Upper lobe of left lung (tissue), 6 donors: ENCODE results near the gene GRM6. TPM values are rescaled to one million over a fixed set of nuclear protein-coding genes. Genes with fewer than 3 reads are reported as not detected.

Experiments used
- ATAC-seq, 2 donors: fragments of 200-7000 bp; cut with Tn5 transposase; one replicate each; pipeline ENCODE4 v1.9.1; 2022; ENCODE audit warnings: mild to moderate bottlenecking in 2 of 2, moderate library complexity in 2 of 2; ENCODE audit not compliant: low FRiP score in 2 of 2
- DNase-seq, 2 donors: peaks; one replicate each; pipeline ENCODE4 v3.0.0-alpha.2; 2019 to 2020
- H3K27ac ChIP-seq, 4 donors: fragments of 200-600 bp; sonication (generic); one replicate each; pipeline ENCODE4 v1.5.1; 2016 to 2019
- H3K27me3 ChIP-seq, 4 donors: fragments of 200-600 bp; sonication (generic); one replicate each; pipeline ENCODE4 v1.5.1; 2017 to 2019
- H3K36me3 ChIP-seq, 4 donors: fragments of 200-600 bp; sonication (generic); one replicate each; pipeline ENCODE4 v1.5.1; 2016 to 2019
- H3K4me1 ChIP-seq, 4 donors: fragments of 200-600 bp; sonication (generic); one replicate each; pipeline ENCODE4 v1.5.1; 2018 to 2019
- H3K4me3 ChIP-seq, 4 donors: fragments of 200-600 bp; sonication (generic); one replicate each; pipeline ENCODE4 v1.5.1; 2017 to 2019; ENCODE audit warnings: mild to moderate bottlenecking in 2 of 4, moderate library complexity in 1 of 4
- H3K9me3 ChIP-seq, 4 donors: fragments of 200-600 bp; sonication (generic); one replicate each; pipeline ENCODE4 v1.5.1; 2018 to 2019
- CTCF ChIP-seq, 6 experiments: fragments of 450-650 bp in 4 of 6; fragments of 200-600 bp in 2 of 6; sonication (generic) in 2 of 6; IDR thresholded peaks; one replicate each; pipeline ENCODE4 v1.5.1; 2016 to 2019; ENCODE audit warnings: antibody characterized with exemption in 6 of 6
- EP300 ChIP-seq, 4 donors: sonication (generic); formaldehyde crosslinking; IDR thresholded peaks; one replicate each; pipeline ENCODE4 v1.5.1; 2017; ENCODE audit warnings: antibody characterized with exemption in 4 of 4, control low read depth in 2 of 4
- POLR2A ChIP-seq, 4 donors: fragments of 450-650 bp; IDR thresholded peaks; one replicate each; pipeline ENCODE4 v1.5.1; 2016 to 2017; ENCODE audit warnings: antibody characterized with exemption in 4 of 4, mild to moderate bottlenecking in 2 of 4
- POLR2AphosphoS5 ChIP-seq, 2 donors: sonication (generic); formaldehyde crosslinking; IDR thresholded peaks; one replicate each; pipeline ENCODE4 v1.5.1; 2017; ENCODE audit warnings: antibody characterized with exemption in 2 of 2
- WGBS, 2 donors: methylation state at CpG; one replicate each; pipeline ENCODE4 v1.1.5; 2017 to 2018; 5-methylcytosine and 5-hydroxymethylcytosine counted together
- total RNA-seq, 6 donors: library from RNA; depleted of rRNA in 4 of 6; stranded (reverse); fragments of >200 nt in 4 of 6; gene quantifications; one replicate each; pipeline versions ENCODE4 v1.1.0 to v1.2.1, GENCODE V29; 2016 to 2021
- donor health status: DM: no; HTN: no; CAD: no; lungs with moderate emphysema.
- donor health status: DM: no; HTN: yes; CAD: no; lungs with severe emphysema.

Gene GRM6
- not detected for total RNA-seq

GRCh38 chr5:178994580-178995340 lies at the start of gene GRM6:
Gene GRM6 (minus strand): TSS chr5:178995320. CDS start chr5:178994944, 376 bp downstream.
- DNase-seq (peak in 1 of 2 donors; percentile 78), ATAC-seq (no peak)
- no peak for TF ChIP-seq CTCF (IDR thresholded peaks at IDR 0.05)
- WGBS, 2 donors = 1 to 6% methylated on average over 11 to 60 of the region's 97 CpGs
- H3K9me3 ChIP-seq = peaks cover 0 to 16% (median 9%) of the 10 kb centered on the region in 4 donors
- no peak within 1 kb of the TSS for H3K4me3 ChIP-seq
- H3K27ac ChIP-seq = no peak within 1 kb of the TSS
- peaks cover 0 to 13% (median 0%) of the 10 kb centered on the region in 4 donors for H3K4me1 ChIP-seq
- H3K36me3 ChIP-seq = no peaks in the 10 kb centered on the region
- H3K27me3 ChIP-seq = peaks cover 0 to 11% (median 0%) of the 10 kb centered on the region in 4 donors

GRCh38 chr5:179044765-179045164 lies 49.6 kb upstream of the GRM6 start:
- no peak for ATAC-seq
- DNase-seq = no peak
- Histone ChIP-seq H3K4me1 (no peaks in the 10 kb centered on the region), H3K36me3 (no peaks in the 10 kb centered on the region), H3K9me3 (peaks cover 0 to 41% (median 24%) of the 10 kb centered on the region in 4 donors), H3K27me3 (no peaks in the 10 kb centered on the region), H3K4me3 (no peak overlapping the region), H3K27ac (no peak overlapping the region)
- no peak for TF ChIP-seq CTCF (IDR thresholded peaks at IDR 0.05)
- no peak for TF ChIP-seq POLR2AphosphoS5 (IDR thresholded peaks at IDR 0.05)
- TF ChIP-seq EP300 (IDR thresholded peaks at IDR 0.05) = no peak
- TF ChIP-seq POLR2A (IDR thresholded peaks at IDR 0.05) = no peak
- 73 to 79% methylated on average over 2 of the region's 2 CpGs for whole genome bisulfite sequencing, 2 donors

GRCh38 chr5:179033004-179033580 lies 38.0 kb upstream of the GRM6 start:
- no peaks in the 10 kb centered on the region for H3K27me3 ChIP-seq
- peaks cover 34 to 57% (median 46%) of the 10 kb centered on the region in 4 donors for H3K36me3 ChIP-seq
- WGBS, 2 donors = 97 to 99% methylated on average over 7 of the region's 7 CpGs
- no peak overlapping the region for H3K4me3 ChIP-seq
- no peak for TF ChIP-seq EP300 (IDR thresholded peaks at IDR 0.05)
- no peak for TF ChIP-seq POLR2A (IDR thresholded peaks at IDR 0.05)
- no peak for TF ChIP-seq POLR2AphosphoS5 (IDR thresholded peaks at IDR 0.05)
- no peak for TF ChIP-seq CTCF (IDR thresholded peaks at IDR 0.05)
- DNase-seq = no peak
- no peak overlapping the region for H3K27ac ChIP-seq
- H3K4me1 ChIP-seq = no peaks in the 10 kb centered on the region
- no peak for ATAC-seq
- peaks cover 93 to 100% (median 98%) of the 10 kb centered on the region in 4 donors for H3K9me3 ChIP-seq

GRCh38 chr5:179023528-179024189 lies 28.5 kb upstream of the GRM6 start, which contains the start of gene ZNF879:
Gene ZNF879 (plus strand): TSS chr5:179023804. CDS start chr5:179025005, 1,201 bp downstream.
- ATAC-seq = peak; percentile 95 to 99
- Histone ChIP-seq H3K27ac (peak within 1 kb of the TSS; percentile 80 to 93 (median 88)), H3K4me1 (peaks cover 6 to 10% (median 9%) of the 10 kb centered on the region in 4 donors), H3K27me3 (no peaks in the 10 kb centered on the region), H3K36me3 (peaks cover 19 to 27% (median 25%) of the 10 kb centered on the region in 4 donors), H3K9me3 (peaks cover 14 to 34% (median 29%) of the 10 kb centered on the region in 4 donors), H3K4me3 (peak within 1 kb of the TSS; percentile 54 to 99 (median 76))
- DNase-seq = peak; percentile 93 to 98
- 1% methylated on average over 16 to 61 of the region's 72 CpGs for whole genome bisulfite sequencing, 2 donors
- peak in 2 of 6 experiments; percentile 12 to 20 for TF ChIP-seq CTCF (IDR thresholded peaks at IDR 0.05)
- TF ChIP-seq POLR2A (IDR thresholded peaks at IDR 0.05) = peak in 2 of 4 donors; percentile 47 to 73
- peak; percentile 77 to 78 for TF ChIP-seq POLR2AphosphoS5 (IDR thresholded peaks at IDR 0.05)
- TF ChIP-seq EP300 (IDR thresholded peaks at IDR 0.05) = no peak
